ENCODE data around the gene MARK2.

Gene MARK2

GRCh38 chr11:63945477-63946163, 106.7 kb downstream of the MARK2 start:
- H3K9ac ChIP-seq (ENCODE audit: low read length), result no peak overlapping the region
- H3K9me3 ChIP-seq (ENCODE audit: control insufficient read depth, low read depth, low read length), result no peaks in the 10 kb centered on the region
- H3K27ac ChIP-seq (ENCODE audit: low read length), result no peak overlapping the region

GRCh38 chr11:63951779-63952536, 113.0 kb downstream of the MARK2 start:
- no peak overlapping the region for H3K27ac ChIP-seq (ENCODE audit: low read length)
- peaks cover 51% of the 10 kb centered on the region for H3K36me3 ChIP-seq (ENCODE audit: control insufficient read depth, low read depth, low read length)
- H3K9ac ChIP-seq (ENCODE audit: low read length), result no peak overlapping the region

More at GRCh38 chr11:63945477-63946163, 106.7 kb downstream of the MARK2 start:
- Histone ChIP-seq H3K4me3 (ENCODE audit: low read length) (no peak overlapping the region), H3K27me3 (ENCODE audit: control insufficient read depth, insufficient read depth, low read length) (no peaks in the 10 kb centered on the region), H3K4me1 (ENCODE audit: control insufficient read depth, low read depth, low read length) (no peaks in the 10 kb centered on the region), H3K36me3 (ENCODE audit: control insufficient read depth, low read depth, low read length) (peaks cover 21% of the 10 kb centered on the region)

GRCh38 chr11:63952570-63952969, 113.7 kb downstream of the MARK2 start:
- Histone ChIP-seq H3K27ac (ENCODE audit: low read length) (no peak overlapping the region), H3K4me3 (ENCODE audit: low read length) (no peak overlapping the region), H3K27me3 (ENCODE audit: control insufficient read depth, insufficient read depth, low read length) (no peaks in the 10 kb centered on the region), H3K9me3 (ENCODE audit: control insufficient read depth, low read depth, low read length) (no peaks in the 10 kb centered on the region), H3K4me1 (ENCODE audit: control insufficient read depth, low read depth, low read length) (no peaks in the 10 kb centered on the region), H3K36me3 (ENCODE audit: control insufficient read depth, low read depth, low read length) (peaks cover 52% of the 10 kb centered on the region), H3K9ac (ENCODE audit: low read length) (no peak overlapping the region)

More at GRCh38 chr11:63951779-63952536, 113.0 kb downstream of the MARK2 start:
- Histone ChIP-seq H3K4me1 (ENCODE audit: control insufficient read depth, low read depth, low read length) (no peaks in the 10 kb centered on the region), H3K9me3 (ENCODE audit: control insufficient read depth, low read depth, low read length) (no peaks in the 10 kb centered on the region), H3K27me3 (ENCODE audit: control insufficient read depth, insufficient read depth, low read length) (no peaks in the 10 kb centered on the region), H3K4me3 (ENCODE audit: low read length) (no peak overlapping the region)

- Histone ChIP-seq H3K4me1 (ENCODE audit: control insufficient read depth, low read depth, low read length) (no peaks in the 10 kb centered on the region), H3K4me3 (ENCODE audit: low read length) (no peak overlapping the region), H3K36me3 (ENCODE audit: control insufficient read depth, low read depth, low read length) (peaks cover 38% of the 10 kb centered on the region), H3K27ac (ENCODE audit: low read length) (no peak overlapping the region), H3K9ac (ENCODE audit: low read length) (no peak overlapping the region), H3K9me3 (ENCODE audit: control insufficient read depth, low read depth, low read length) (no peaks in the 10 kb centered on the region), H3K27me3 (ENCODE audit: control insufficient read depth, insufficient read depth, low read length) (no peaks in the 10 kb centered on the region)
These were observed 119.1 kb downstream of the MARK2 start for GRCh38 chr11:63958008-63958407.
